K562 (cell line): ENCODE data around the gene CCDC33. TPM values are rescaled to one million over a fixed set of nuclear protein-coding genes. Genes with fewer than 3 reads are reported as not detected.

Experiments
- ATAC-seq: fragments of 200-7000 bp; cut with Tn5 transposase; 3 replicates; pipeline ENCODE4 v1.9.1; 2020; ENCODE audit warnings: moderate library complexity
- BruUV-seq: library from RNA; stranded (reverse); fragments of 400-500 nt; replicated peaks from 2 replicates; lab custom pipeline; 2021; lab: Mats Ljungman, UMichigan
- CTCF ChIA-PET: fragments of 300-600 bp; formaldehyde crosslinking; extraction: SDS; loops from one replicate; lab custom pipeline; 2021; ENCODE audit warnings: low intra/inter-chr PET ratio; lab: Yijun Ruan, JAX
- POLR2A ChIA-PET: fragments of 300-600, 350-650 bp; sonication (Branson Sonifier 250); formaldehyde crosslinking; extraction: SDS; loops from one replicate; lab custom pipeline; 2021; ENCODE audit warnings: antibody characterized with exemption, inconsistent platforms; lab: Yijun Ruan, JAX
- DNase-seq, 4 experiments: peaks; one replicate each; pipeline versions ENCODE4 v3.0.0 to v3.0.0-alpha.2; 2011 to 2018; ENCODE audit warnings: low spot score in 3 of 4, mixed read lengths in 3 of 4; ENCODE audit errors: extremely low read depth in 1 of 4
- FAIRE-seq: peaks from 2 replicates; lab custom pipeline; 2011; peaks lifted over from hg19 to GRCh38; lab: Jason Lieb, UNC
- H2AFZ ChIP-seq: 2 replicates; pipeline ENCODE4 v1.6.0; 2011; ENCODE audit warnings: low read depth, low read length, control low read depth, inconsistent platforms
- H3K27ac ChIP-seq: fragments of 200-600 bp; 3 replicates; pipeline ENCODE4 v1.8.0; 2011; ENCODE audit warnings: low read depth, mild to moderate bottlenecking, control low read depth, inconsistent platforms, low read length, moderate library complexity, mixed read lengths; ENCODE audit errors: extremely low read depth
- H3K27me3 ChIP-seq, 2 experiments: fragments of 300-600 bp in 1 of 2; 2 replicates in 1 of 2; 3 replicates in 1 of 2; pipeline versions ENCODE4 v1.6.0 to v1.8.0; 2011; ENCODE audit warnings: inconsistent platforms in 2 of 2, low read length in 2 of 2, mild to moderate bottlenecking in 1 of 2, mixed read lengths in 1 of 2, moderate library complexity in 1 of 2; ENCODE audit not compliant: control insufficient read depth in 2 of 2, insufficient read depth in 2 of 2
- H3K36me3 ChIP-seq: fragments of 300-600 bp; 3 replicates; pipeline ENCODE4 v1.8.0; 2011; ENCODE audit warnings: mild to moderate bottlenecking, low read length, inconsistent platforms; ENCODE audit not compliant: control insufficient read depth, insufficient read depth
- H3K4me1 ChIP-seq, 2 experiments: fragments of 200-600 bp in 1 of 2; replicated peaks in 1 of 2; 2 replicates in 1 of 2; 3 replicates in 1 of 2; pipeline versions ENCODE4 v1.5.1 to v1.8.0; 2011; ENCODE audit warnings: inconsistent platforms in 2 of 2, low read length in 2 of 2, mild to moderate bottlenecking in 1 of 2, mixed read lengths in 1 of 2, moderate library complexity in 1 of 2; ENCODE audit not compliant: control insufficient read depth in 2 of 2, insufficient read depth in 2 of 2
- H3K4me2 ChIP-seq: 2 replicates; pipeline ENCODE4 v1.6.1; 2011; ENCODE audit warnings: low read length, control low read depth, inconsistent platforms, mixed read lengths; ENCODE audit not compliant: insufficient read depth
- H3K4me3 ChIP-seq: fragments of 200-600 bp; sonication (generic), shearing (Covaris generic); 2 replicates; pipeline ENCODE4 v1.5.1; 2016; ENCODE audit warnings: control low read depth, inconsistent platforms
- H3K79me2 ChIP-seq: fragments of 200-600 bp; 3 replicates; pipeline ENCODE4 v1.8.0; 2011; ENCODE audit warnings: low read length, inconsistent platforms; ENCODE audit not compliant: control insufficient read depth, insufficient read depth
- H3K9ac ChIP-seq, 2 experiments: 2 replicates each; pipeline versions ENCODE4 v1.6.0 to v1.6.1; 2011; ENCODE audit warnings: low read depth in 2 of 2, low read length in 2 of 2, control low read depth in 1 of 2, inconsistent platforms in 1 of 2, mild to moderate bottlenecking in 1 of 2, mixed read lengths in 1 of 2; ENCODE audit not compliant: insufficient read depth in 1 of 2
- H3K9me1 ChIP-seq: one replicate; pipeline ENCODE4 v1.6.0; 2011; ENCODE audit warnings: inconsistent platforms, mild to moderate bottlenecking, low read length, moderate library complexity; ENCODE audit not compliant: control insufficient read depth, insufficient read depth
- H3K9me3 ChIP-seq: replicated peaks from 2 replicates; pipeline ENCODE4 v1.5.1; 2011; ENCODE audit warnings: low read depth, low read length, inconsistent platforms; ENCODE audit not compliant: control insufficient read depth, insufficient read depth
- H4K20me1 ChIP-seq: replicated peaks from 2 replicates; pipeline ENCODE4 v1.6.1; 2011; ENCODE audit warnings: low read length, inconsistent platforms, mixed read lengths; ENCODE audit not compliant: control insufficient read depth, insufficient read depth
- CCAR2 ChIP-seq: fragments of 200-400 bp; formaldehyde crosslinking; IDR thresholded peaks from 2 replicates; pipeline ENCODE4 v1.6.1; 2017; ENCODE audit warnings: mild to moderate bottlenecking, low read depth, low read length
- NFIC ChIP-seq: fragments of 450-650 bp; IDR thresholded peaks from 2 replicates; pipeline ENCODE4 v1.6.1; 2017; ENCODE audit warnings: mild to moderate bottlenecking, inconsistent platforms
- RB1 ChIP-seq: fragments of 450-650 bp; IDR thresholded peaks from 2 replicates; pipeline ENCODE4 v1.6.1; 2017; ENCODE audit warnings: low read depth, mild to moderate bottlenecking
- TRIM24 ChIP-seq, 2 experiments: fragments of 450-650 bp; IDR thresholded peaks; 2 replicates each; pipeline ENCODE4 v1.6.1; 2016
- ZC3H4 ChIP-seq: sonication (generic); formaldehyde crosslinking; IDR thresholded peaks from 2 replicates; pipeline ENCODE4 v1.9.0; 2021; ENCODE audit warnings: missing genetic modification reagents, borderline replicate concordance
- ZNF347 ChIP-seq: fragments of 450-650 bp; formaldehyde crosslinking; IDR thresholded peaks from 2 replicates; pipeline ENCODE4 v1.4.0; 2020; ENCODE audit warnings: low read depth, mild to moderate bottlenecking, moderate library complexity
- WGBS: fragments of 100-300 bp; shearing (Covaris generic); methylation state at CpG from one replicate; pipeline ENCODE4 v1.1.6; 2016; ENCODE audit warnings: low coverage, mixed read lengths; ENCODE audit not compliant: insufficient coverage; ENCODE audit errors: missing lambda C conversion rate; 5-methylcytosine and 5-hydroxymethylcytosine counted together
- in situ Hi-C: fragments of 300-500 bp; cut with MboI; formaldehyde crosslinking; loops from 4 replicates; pipeline ENCODE4 v1.15.0; 2018; ENCODE audit warnings: inconsistent platforms, mixed read lengths
- intact Hi-C: fragments of 100-400 bp; cut with micrococcal nuclease; formaldehyde crosslinking; loops from 2 replicates; pipeline ENCODE4 v1.14.2; 2022
- polyA plus RNA-seq, 8 experiments: library from polyadenylated mRNA; depleted of rRNA in 4 of 8; stranded (reverse) in 5 of 8; unstranded in 3 of 8; fragments of >200 nt; fragmentation: Nextera tagmentation in 2 of 8; fragmentation: Illumina TruSeq in 1 of 8; extraction: Ambion mirVana in 2 of 8; extraction: Trizol in 1 of 8; gene quantifications; 2 replicates each; pipeline versions ENCODE4 v1.2.1 to v1.2.3, GENCODE V29; 2011 to 2014; ENCODE audit warnings: inconsistent platforms in 1 of 8, missing spikeins in 1 of 8
- total RNA-seq, 7 experiments: library from RNA; depleted of rRNA in 6 of 7; stranded (reverse); fragments of >200 nt in 6 of 7; fragmentation: Illumina TruSeq in 2 of 7; extraction: Trizol in 2 of 7; gene quantifications; 2 replicates each; pipeline versions ENCODE4 v1.2.1 to v1.2.3, GENCODE V29; 2011 to 2021; ENCODE audit warnings: low replicate concordance in 1 of 7

The CCDC33 gene
- total and polyA plus RNA-seq, 9 of the 15 experiments (the other 6 are each of a cell fraction or from before 2014, with no cell fraction given), result 0.08 to 1.1 (median 0.15) TPM; not detected in 4

- Histone ChIP-seq H2AFZ (peak overlapping the region; percentile 39; the same call in 1 of the 2 replicates), H3K9me1 (no peaks in the 10 kb centered on the region), H3K9me3 (no peaks in the 10 kb centered on the region), H3K36me3 (no peaks in the 10 kb centered on the region), H3K79me2 (no peaks in the 10 kb centered on the region), H3K4me2 (no peak overlapping the region), H3K4me1 (peaks cover 8 to 15% of the 10 kb centered on the region in 2 experiments; a peak in 4 of 5 replicates), H4K20me1 (0 out of 2 replicates have a peak, but pooled peaks cover 15% of the 10 kb centered on the region), H3K27ac (no peak overlapping the region), H3K27me3 (peaks cover 2 to 79% of the 10 kb centered on the region in 2 experiments; a peak in 3 of 5 replicates), H3K4me3 (no peak overlapping the region), H3K9ac (no peak overlapping the region)
- WGBS, result 21% methylated on average over 1 of the region's 7 CpGs
- in situ Hi-C loops, result no loop called here
- no peak for FAIRE-seq
- CTCF ChIA-PET, result no interaction called here
- ATAC-seq, result no peak
- intact Hi-C loops, result no loop called here
- DNase-seq, result no peak
- no TSS peak for BruUV-seq
- TF ChIP-seq CCAR2 (no peak), ZC3H4 (CRISPR knock-in tag) (no peak), TRIM24 (IDR thresholded peaks at IDR 0.05) (no peak), NFIC (peak; percentile 46; the same call in 1 of the 2 replicates), ZNF347 (CRISPR knock-in tag) (no peak), RB1 (no peak)
- POLR2A ChIA-PET, result interaction anchor here (0.7 to 1.1 kb wide), 3 partner anchors 18 to 171 kb away, joined by 3 to 4 read pairs (median 4); no protein-coding TSS in a partner anchor
Measured at GRCh38 chr15:74201710-74202420, 34.3 kb upstream of the CCDC33 start.
